HG02763 (cell line): ENCODE results near the gene FZR1.

Experiments
- ATAC-seq: cut with Tn5 transposase; IDR thresholded peaks from one replicate; pipeline ENCODE4 v1.9.1; 2021; ENCODE audit warnings: mild to moderate bottlenecking, moderate library complexity; ENCODE audit not compliant: unreplicated experiment

The FZR1 gene

DNA sequence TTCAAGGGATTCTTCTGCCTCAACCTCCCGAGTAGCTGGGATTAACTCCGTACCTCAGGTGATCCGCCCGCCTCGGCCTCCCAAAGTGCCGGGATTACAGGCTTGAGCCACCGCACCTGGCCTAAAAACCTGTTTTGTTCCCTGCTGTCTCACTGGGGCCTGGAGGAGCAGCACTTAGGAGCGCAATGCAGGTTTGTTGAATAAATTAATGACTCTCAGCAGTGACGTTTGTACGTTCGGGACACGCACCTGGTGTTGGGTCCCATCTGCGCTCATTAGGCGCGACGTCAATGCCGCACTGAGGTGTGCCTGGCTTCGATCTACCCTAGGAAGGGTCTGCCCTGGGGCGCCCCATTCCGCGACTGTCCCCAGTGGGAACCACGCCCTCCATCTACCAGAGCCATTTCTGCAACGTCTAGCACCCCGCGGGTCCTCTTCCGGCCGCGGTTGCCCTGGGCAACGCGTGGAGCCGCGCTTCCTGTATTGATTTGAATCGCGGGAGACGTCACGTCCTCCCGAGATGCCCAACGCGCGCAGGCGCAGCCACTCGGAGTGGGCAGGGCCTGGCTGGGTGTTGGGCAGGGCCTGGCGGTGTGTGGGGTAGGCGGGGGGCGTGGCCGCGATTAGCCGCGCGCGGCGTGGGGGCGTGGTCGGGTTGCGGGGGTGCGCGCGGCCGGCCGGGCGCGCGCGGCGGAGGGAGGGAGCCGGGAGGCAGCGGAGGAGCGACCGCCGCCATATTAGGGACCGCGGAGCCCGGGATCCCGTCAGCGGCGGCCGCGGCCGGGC lies at the start of gene FZR1:
TSS of gene FZR1 (plus strand) at position 714 of the 786 bp plus-strand sequence. CDS start 16,679 bp downstream, outside the sequence.
- ATAC-seq = peak; percentile 91

DNA sequence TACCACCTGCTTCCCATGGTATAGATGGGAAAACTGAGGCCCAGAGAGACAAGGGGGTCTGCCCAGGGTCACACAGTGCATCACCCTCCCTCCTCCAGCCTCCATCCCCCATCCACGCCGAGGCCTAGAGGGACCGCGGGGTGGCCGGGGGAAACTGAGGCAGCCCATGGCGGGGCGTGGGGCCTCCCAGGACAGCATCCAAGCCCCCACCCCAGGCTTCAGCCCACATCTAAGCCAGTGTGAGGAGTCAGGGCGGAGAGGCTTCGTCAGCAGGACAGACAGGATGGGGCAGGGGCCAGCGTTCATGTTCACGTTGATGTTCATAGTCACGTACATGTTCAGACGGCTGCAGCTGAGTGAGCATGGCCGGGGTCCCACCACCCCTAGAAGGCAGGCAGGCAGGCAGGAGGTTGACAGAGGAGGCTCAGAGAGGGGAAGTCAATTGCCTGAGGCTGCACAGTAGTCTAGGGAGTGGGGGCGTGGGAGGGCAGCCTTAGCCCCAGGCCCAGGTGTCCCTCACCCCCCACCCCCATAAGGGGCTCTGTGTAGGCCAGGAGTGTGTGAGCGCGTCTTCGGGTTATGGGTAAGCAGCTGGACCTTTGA lies 49.1 kb upstream of the FZR1 start:
- no peak for ATAC-seq

DNA sequence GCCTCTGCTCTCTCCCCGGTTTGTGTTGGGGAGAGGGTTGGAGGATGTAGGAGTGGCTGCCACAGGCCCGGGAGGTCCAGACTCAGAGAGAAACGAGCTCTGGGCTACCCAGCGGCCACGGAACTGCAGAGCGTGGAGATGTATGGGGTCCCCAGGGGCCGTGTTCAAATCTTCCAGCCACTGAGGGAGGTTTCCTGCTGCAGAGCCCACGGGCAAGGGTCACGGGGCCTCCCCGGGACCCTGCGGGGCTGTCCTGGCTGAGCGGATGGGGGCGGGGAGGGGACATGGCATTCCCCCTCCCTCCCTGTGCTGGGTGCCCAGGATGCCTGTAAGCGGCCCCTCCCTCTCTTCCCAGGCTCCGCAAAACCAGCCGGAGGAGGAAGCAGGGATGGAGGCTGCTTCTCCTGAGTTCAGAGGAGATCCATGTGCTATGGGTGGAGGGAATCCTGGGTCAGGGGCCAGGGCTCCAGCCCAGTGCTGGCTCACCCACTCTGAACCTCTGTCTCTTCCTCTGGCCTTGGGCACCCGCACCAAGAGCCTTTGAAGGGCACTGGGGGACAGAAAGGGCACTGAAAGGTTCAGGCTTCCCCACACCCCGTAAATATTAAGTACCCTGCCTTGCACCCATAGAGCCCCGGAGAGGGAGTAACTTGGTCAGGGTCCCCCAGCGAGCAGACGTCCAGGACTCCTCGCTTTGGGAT lies 48.4 kb upstream of the FZR1 start:
- ATAC-seq = no peak

GRCh38 chr19:3458229-3459088 lies 47.7 kb upstream of the FZR1 start:
- ATAC-seq = no peak

- no peak for ATAC-seq
Observed at GRCh38 chr19:3459089-3459881, 46.8 kb upstream of the FZR1 start.

DNA sequence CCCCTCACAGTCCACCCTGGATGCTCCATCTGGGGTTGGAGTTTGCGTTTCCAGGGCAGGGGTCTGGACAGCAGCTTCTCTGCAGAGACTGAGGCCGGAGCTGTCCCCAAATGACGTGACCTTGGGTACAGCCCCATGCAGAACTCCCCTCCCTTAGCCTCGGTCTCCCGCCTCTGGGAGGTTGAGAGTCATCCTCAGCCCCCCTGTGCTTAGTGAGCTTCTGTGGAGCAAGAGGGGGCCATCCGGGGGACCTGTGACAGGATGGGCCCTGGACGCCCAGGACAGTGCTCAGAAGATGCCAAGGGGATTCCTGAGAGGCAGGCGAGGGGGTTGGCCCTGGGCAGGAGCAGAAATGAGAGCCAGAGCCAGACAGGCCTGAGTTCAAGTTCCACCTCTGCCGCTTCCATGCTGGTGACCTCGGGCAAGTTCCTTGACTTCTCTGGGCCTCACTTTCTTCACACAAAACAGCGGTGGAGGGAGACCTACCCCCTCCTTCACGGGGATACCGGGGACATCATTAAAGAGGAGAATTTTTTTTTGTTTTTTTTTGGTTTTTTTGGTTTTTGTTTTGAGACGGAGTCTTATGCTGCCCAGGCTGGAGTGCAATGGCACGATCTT lies 46.0 kb upstream of the FZR1 start:
- ATAC-seq = no peak

DNA sequence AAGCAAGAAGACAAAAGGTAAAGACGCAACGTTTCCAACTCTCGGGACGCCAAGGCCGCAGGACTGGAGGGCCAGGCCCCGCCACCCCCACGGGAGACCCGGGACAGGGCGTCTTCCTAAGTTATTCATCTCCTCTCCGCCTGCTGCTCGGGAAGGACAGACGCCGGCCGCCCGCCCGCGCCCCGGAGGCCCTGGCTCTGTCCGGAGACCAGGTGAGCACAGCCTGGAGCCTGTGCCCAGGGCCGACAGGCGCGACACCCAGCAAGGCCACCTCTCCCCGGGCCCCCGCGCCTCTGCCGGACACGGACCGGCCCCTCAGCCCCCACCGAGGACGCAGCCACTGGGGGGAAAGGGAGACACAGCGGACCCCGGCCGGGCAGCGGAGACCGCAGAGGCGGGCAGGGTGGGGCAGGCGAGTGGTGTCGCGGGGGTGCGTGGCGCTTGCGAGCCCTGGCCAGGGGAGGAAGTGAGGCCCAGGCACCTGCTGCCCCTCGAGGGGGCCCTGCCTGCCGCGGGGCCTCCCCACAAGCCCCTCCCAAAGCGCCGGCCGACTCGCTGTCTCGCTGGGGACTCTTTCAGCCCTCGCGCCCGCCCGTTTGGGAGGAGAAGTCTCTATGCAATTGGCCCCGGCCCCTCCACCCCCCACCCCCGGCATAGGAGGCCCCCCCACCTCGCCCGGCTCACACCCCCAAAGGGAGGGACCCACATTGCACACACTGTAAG lies 43.0 kb upstream of the FZR1 start:
- no peak for ATAC-seq

DNA sequence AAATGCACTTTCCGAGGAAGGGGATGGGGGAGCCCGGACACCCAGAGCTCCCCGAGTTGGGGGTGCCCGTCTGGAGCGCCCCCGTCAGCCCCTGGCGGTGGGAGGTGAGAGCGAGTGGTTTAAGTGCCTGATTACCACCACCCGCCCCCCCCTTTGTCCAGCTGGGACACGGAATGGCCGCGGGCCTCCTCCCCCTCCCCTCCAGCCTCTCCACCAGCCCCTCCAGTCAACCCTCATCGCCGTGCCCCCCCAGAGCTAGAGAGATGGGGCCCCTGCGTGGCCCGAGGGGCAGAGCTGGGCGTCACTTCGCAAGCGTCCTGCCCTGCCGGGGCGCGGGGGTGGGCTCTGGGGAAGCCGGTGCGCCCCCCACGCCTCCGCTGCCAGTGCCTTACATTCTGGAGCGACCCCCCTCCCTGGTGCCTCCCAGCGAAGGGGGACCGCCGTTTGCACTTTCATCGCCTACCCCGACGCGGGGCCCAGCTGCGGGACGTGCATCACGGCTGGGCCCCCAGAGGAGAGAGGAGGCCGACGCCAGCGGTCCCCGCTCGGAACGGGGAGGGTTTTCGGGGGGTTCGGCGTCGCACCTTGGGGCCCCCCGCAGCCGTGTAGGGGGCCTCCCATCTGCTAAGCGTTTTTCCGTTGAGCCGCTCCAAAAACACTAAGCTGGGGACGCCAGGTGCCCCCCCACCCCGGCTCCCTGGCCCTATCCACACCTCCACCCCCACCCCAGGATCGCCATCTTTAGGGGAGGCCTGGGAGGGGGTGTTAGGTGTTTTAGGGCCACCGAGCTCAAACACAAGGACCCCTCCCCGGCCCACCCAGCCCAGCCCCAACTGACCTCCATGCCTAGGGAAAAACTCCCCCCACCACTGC lies 42.2 kb upstream of the FZR1 start:
- no peak for ATAC-seq

GRCh38 chr19:3464587-3465235 lies 41.4 kb upstream of the FZR1 start:
- ATAC-seq = no peak

DNA sequence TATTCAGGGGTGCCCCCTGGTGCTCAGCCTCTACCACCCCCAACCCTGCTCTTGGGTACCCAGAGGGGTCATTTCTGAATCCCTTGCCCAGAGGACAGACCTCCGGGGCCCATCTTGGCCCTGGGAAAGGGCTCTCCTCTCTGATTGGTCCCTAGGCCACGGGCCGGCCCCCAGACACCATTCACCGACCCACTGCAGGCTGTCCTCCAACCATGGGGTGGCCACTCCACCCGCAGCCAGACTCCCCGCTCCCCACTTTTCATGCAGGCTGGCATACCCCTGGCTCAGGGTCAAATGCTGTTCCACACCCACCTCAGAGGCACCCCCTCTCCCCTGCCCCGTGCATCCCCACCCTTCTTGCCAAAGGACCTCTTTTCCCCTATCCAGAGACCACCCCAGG lies 40.6 kb upstream of the FZR1 start:
- ATAC-seq = no peak

DNA sequence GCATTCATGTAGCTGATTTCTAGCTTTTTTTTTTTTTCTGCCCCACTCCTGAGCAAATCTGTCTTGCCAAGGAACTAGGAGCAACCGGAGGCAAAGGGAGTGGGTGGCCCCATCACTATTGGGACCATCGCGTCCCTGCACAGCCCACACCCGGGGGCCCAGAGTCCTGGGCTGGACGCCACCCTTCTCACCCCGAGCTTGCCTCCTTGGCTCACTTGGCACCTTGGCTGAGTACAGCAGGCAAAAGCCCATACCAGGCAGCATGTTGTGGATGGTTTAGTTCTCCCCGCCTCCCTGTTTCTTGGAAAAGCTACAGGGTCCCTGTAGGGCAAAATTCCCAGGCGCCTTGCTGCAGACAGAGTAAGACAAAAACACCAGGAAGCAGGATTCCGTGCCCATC lies 39.5 kb upstream of the FZR1 start:
- no peak for ATAC-seq

GRCh38 chr19:3467437-3468198 lies 38.5 kb upstream of the FZR1 start:
- ATAC-seq = no peak

DNA sequence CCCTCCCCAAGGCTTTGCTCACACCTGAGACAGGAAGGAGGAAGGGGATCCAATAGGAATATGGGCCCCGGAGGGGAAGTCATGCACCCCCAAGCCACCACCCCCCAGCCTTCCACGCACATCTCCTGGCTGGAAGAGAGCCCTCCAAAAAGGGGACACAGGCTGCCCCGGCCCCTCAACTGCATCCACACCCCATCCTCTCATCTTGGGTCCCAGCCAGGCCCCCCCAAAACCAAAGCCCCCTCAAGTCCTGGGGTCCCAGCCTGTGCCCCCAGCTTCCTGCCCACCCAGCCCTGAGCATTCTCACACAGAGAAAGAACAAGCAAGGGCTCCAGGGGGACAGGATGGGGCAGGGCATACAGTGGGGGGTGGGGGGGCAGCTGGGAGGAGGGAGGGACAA lies 37.9 kb upstream of the FZR1 start:
- ATAC-seq = no peak

GRCh38 chr19:3469638-3470499 lies 36.2 kb upstream of the FZR1 start:
- no peak for ATAC-seq

- no peak for ATAC-seq
Observed at GRCh38 chr19:3470500-3471128, 35.5 kb upstream of the FZR1 start.
